ENCODE measurements around the gene GPX6.

DNA sequence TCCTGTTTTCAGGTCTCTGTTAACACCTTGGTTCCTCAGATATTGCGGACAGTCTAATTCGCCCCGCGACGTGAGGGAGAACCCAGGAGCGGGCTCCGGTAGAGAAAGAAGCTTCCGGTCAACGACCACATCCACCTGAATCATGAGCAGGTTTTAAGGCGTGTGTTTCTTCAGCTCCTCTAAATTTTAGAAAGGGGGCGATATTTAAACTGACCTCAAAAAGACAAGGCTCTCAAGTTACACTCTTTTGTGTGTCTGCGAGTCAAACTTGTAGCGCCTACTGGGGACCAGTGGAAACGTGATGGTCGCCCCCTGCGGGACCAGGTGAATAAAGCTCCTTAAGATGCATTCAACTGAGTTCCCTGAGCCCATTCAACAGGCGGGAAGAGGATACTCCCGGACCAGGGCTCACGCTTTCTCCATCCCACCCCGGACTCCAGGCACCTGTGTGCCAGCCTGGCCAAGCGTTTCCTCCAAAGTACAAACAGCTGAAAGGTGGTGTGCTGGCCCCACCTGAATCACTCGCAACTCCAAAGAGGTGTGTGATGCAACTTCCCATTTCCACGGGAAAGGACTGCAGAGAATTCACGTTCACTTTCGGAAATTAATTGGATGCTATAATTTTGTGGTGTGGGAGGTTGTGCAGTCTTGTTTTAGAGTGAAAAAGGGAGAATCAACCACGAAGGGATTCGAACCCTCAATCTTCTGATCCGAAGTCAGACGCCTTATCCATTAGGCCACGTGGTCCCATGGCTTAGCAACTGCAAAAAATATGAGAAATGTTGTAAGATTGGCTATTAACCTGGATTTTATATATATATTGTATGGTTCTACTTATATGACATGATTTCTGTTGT is 27.1 kb upstream of the GPX6 start:
- TF ChIP-seq POLR2AphosphoS5 (IDR thresholded peaks at IDR 0.05; ENCODE audit: low read depth, low read length) (no peak), POLR2A (IDR thresholded peaks at IDR 0.05; ENCODE audit: low read depth, low read length) (no peak), TAF1 (IDR thresholded peaks at IDR 0.05; ENCODE audit: borderline replicate concordance, low read depth, low read length) (no peak)

All from GM12892 (cell line).